B cell (primary cell): Measurements from ENCODE around the gene SIRT1.

Experiments used
- CTCF ChIP-seq: fragments of 200-600 bp; IDR thresholded peaks from one replicate; pipeline ENCODE4 v1.8.0; 2022; ENCODE audit warnings: antibody characterized with exemption, mild to moderate bottlenecking
- EZH2 ChIP-seq: IDR thresholded peaks from 2 replicates; pipeline ENCODE4 v1.6.1; 2012; ENCODE audit warnings: borderline replicate concordance, low read depth, mild to moderate bottlenecking, moderate library complexity, low read length; ENCODE audit not compliant: insufficient read depth, poor library complexity, severe bottlenecking

GRCh38 chr10:67864607-67865371 lies 19.7 kb upstream of the SIRT1 start:
- TF ChIP-seq EZH2 (no peak), CTCF (no peak)
